IPS-NIHi11 (cell line): Measurements from ENCODE around the gene NIT1.

ENCODE experiments used
- DNase-seq: peaks from one replicate; pipeline ENCODE4 v3.0.0; 2012; ENCODE audit warnings: mixed read lengths, low spot score

The NIT1 gene

GRCh38 chr1:161157867-161158266 lies 40.0 kb downstream of the NIT1 start:
- no peak for DNase-seq

GRCh38 chr1:161158316-161159010 lies 40.6 kb downstream of the NIT1 start:
- no peak for DNase-seq

- DNase-seq: peak; percentile 97
Measured at GRCh38 chr1:161159087-161159912, 41.4 kb downstream of the NIT1 start, which contains the start of gene USP21. USP21 (plus strand) TSS chr1:161159500; CDS start chr1:161160641, 1,141 bp downstream.

GRCh38 chr1:161159913-161160243 lies 42.0 kb downstream of the NIT1 start:
- DNase-seq: no peak

- DNase-seq: no peak
Measured at GRCh38 chr1:161160671-161161145, 42.8 kb downstream of the NIT1 start.

- DNase-seq: no peak
Measured at GRCh38 chr1:161161652-161162051, 43.7 kb downstream of the NIT1 start.

- no peak for DNase-seq
Measured at GRCh38 chr1:161162052-161162451, 44.1 kb downstream of the NIT1 start.

- no peak for DNase-seq
Measured at GRCh38 chr1:161162806-161163205, 44.9 kb downstream of the NIT1 start.

GRCh38 chr1:161163793-161164192 lies 45.9 kb downstream of the NIT1 start:
- DNase-seq: no peak

GRCh38 chr1:161164901-161165610 lies 47.2 kb downstream of the NIT1 start:
- no peak for DNase-seq

- peak; percentile 92 for DNase-seq
Measured at GRCh38 chr1:161165742-161166668, 48.1 kb downstream of the NIT1 start, which contains the start of gene PPOX. PPOX (plus strand) TSS chr1:161166426; CDS start chr1:161166848, 422 bp downstream.

- peak; percentile 38 for DNase-seq
Measured at GRCh38 chr1:161166669-161167548, 49.0 kb downstream of the NIT1 start.

- no peak for DNase-seq
Measured at GRCh38 chr1:161168906-161169305, 51.0 kb downstream of the NIT1 start.
